ENCODE measurements around the gene CBLC.

DNA sequence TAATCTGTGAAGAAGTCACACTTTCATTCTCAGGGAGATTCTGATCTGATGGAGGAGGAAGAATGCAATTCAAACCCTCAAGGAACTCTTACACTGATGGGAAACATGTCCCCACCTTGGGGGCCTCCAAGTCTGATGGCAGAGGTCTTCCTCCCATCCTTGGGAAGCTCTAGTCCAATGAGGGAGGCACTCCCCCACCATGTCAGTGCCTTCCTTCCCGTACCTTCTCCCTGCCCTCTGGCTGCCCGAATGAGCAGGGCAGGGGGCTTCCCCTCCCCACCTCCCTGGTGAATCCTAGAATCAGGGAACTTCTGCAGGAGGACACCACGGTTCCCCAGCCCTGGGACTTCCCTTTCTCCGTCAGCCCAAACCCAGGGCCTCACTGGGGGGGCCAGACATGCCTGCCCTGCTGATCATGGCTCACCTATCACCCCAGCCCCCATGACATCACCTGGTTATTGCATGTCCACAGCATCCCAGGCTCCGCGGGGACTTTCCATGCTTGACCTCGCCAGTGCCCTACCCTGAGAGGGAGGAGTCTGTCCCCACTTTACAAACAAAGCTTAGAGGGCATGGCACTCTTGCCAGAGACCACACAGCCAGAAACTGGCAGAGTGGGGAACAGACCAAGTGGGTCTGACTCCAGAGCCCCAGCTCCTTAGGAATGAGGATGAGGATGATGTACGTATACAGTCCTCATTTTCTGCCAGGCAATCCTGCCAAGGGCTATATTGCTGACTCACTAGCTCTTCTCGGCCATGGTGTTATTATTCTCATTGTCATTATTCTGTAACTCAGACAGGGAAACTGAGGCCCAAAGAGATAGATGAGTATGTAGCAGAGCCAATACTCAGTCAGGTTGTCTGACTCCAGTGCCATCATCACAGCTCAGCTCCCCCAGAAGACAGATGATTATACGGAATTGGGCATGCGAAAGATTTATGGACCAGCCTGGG is 38.8 kb upstream of the CBLC start:
- TF ChIP-seq POLR2A (IDR thresholded peaks at IDR 0.05), result no peak
- TF ChIP-seq, protein P1, sequence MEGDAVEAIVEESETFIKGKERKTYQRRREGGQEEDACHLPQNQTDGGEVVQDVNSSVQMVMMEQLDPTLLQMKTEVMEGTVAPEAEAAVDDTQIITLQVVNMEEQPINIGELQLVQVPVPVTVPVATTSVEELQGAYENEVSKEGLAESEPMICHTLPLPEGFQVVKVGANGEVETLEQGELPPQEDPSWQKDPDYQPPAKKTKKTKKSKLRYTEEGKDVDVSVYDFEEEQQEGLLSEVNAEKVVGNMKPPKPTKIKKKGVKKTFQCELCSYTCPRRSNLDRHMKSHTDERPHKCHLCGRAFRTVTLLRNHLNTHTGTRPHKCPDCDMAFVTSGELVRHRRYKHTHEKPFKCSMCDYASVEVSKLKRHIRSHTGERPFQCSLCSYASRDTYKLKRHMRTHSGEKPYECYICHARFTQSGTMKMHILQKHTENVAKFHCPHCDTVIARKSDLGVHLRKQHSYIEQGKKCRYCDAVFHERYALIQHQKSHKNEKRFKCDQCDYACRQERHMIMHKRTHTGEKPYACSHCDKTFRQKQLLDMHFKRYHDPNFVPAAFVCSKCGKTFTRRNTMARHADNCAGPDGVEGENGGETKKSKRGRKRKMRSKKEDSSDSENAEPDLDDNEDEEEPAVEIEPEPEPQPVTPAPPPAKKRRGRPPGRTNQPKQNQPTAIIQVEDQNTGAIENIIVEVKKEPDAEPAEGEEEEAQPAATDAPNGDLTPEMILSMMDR (IDR thresholded peaks at IDR 0.05), result no peak

Measured in lower leg skin (tissue), 3 donors.